Measurements from ENCODE around the gene USP21.

USP21 gene

GRCh38 chr1:161133220-161133740 is 26.0 kb upstream of the USP21 start:
- no peak for DNase-seq

DNA sequence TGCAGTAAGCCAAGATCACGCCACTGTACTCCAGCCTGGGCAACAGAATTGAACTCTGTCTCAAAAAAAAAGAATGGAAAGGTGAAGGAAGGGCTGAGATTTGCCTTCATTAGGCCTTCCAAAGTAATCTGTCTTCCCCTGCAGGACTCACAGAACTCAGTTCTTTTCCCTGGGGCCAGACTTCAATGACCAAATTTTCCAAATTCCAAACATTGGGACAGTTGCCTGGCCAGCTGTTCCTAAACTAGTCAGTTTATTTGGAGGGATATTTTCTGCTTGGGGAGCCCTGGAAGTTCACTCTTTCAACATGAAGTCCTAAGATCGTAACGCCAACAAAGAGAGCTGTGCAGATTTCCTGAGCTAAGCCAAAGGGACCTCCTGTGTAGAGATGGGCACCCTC is 21.4 kb upstream of the USP21 start:
- no peak for DNase-seq

GRCh38 chr1:161138431-161138830 is 20.9 kb upstream of the USP21 start:
- no peak for DNase-seq

DNA sequence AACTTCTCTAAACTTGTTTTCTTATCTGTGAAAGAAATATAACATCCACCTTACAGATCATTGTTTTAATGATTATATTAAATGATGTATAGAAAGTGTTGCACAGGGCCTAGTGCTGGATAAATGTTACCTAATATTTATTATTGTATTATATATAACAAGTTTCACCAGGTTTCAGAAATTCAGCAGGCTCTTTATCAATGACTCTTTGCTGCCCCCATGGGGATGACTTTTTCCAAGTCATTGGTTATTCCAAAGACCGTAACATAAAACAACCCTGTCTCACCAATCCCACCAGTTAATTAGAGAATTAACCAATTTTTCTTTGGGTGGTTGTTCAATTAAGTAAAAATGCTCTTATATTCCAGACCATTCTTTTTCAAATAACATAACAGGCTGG is 19.5 kb upstream of the USP21 start:
- DNase-seq = peak; percentile 35

DNA sequence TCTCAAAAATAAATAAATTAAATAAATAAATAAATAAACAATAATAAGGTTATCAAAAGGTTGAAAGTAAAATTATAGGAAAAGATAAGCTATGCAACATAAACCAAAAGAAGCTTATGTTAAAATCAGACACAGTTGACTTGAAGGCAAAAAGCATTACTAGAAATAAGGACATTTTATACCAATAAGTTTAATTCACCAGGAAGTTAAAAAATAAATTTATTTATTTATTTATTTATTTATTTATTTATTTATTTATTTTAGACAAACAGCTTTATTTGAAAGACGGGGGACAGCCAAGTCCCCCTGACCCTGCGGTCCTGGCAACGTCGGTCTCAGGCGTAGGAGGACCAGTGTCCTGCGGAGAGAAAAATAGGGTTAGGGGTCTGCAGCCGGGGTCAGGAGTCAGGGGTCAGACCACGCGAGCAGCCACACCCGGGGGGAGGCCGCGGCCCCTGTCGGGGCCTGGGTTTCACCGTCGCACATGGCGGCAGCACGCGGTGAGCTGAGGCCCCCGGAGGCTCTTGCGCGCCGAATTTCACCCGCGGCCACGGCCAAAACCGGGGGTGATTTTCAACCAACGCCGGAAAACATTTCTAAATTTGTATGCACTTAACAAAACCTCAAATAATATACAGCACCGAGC is 18.4 kb upstream of the USP21 start:
- no peak for DNase-seq

GRCh38 chr1:161145832-161146231 is 13.5 kb upstream of the USP21 start:
- no peak for DNase-seq

- no peak for DNase-seq
Observed at GRCh38 chr1:161153176-161153575, 6.1 kb upstream of the USP21 start.

- DNase-seq = peak; percentile 77
Observed at GRCh38 chr1:161153682-161154337, 5.5 kb upstream of the USP21 start, which contains the start of gene UFC1. UFC1 (plus strand) TSS chr1:161153978; CDS start chr1:161153998, 20 bp downstream.

DNA sequence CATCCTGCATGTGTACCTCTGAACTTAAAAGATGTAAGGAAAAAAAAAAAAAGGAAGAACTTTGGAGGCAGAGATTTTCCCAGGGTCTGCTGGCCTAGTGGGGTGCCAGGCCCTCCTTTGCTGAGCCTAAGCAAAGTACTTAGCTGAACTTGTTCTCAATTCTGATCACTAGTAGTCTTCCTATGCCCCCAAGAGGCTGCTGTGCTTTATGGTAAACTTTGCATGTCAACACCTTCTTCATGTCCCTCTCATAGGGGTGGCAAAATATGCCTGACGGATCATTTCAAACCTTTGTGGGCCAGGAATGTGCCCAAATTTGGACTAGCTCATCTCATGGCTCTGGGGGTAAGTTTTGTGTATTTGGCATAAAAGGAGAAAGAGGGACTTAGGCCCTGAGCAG is 1.4 kb upstream of the USP21 start:
- no peak for DNase-seq

DNA sequence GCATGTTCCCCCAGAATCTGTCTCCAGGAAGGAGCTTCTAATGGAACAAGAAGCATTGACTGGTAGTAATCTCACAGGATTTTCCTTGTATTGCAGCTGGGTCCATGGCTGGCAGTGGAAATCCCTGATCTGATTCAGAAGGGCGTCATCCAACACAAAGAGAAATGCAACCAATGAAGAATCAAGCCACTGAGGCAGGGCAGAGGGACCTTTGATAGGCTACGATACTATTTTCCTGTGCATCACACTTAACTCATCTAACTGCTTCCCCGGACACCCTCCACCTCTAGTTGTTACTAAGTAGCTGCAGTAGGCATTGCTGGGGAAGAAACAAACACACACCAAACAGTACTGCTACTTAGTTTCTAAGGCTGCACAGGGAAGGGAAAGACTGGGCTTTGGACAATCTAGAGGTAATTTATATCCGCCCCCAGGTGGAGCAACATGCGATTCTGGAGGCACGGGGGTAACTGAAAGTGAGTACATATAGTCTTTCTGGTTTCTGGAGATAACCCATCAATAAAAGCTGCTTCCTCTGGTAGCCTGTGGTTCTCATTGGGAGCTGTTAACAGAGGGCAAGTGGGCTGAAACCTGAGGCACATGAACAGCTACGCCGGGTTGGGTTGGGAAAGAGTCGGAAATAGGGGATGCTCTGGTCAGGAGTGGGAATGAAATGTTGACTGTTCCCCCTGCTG is 837 bp upstream of the USP21 start:
- DNase-seq = no peak

DNA sequence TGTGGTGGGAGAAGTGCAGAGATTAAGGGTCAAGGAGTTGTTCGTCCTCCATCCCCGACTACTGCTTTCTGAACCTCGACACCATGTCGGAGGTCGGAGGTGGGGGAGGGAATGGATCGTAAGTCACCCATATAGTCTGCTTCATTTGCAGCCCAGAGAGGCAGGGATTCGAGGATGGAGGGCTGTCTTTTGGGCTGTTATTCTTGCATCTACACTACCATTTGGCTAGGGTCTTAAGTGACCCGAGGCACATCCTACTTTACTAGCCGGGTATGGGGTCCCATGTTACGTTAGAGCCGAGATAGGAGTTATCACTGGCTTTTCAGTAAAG is 578 bp downstream of the USP21 start:
- DNase-seq = no peak

- no peak for DNase-seq
Observed at GRCh38 chr1:161160671-161161145, 1.4 kb downstream of the USP21 start.

- DNase-seq = no peak
Observed at GRCh38 chr1:161161652-161162051, 2.4 kb downstream of the USP21 start.

- no peak for DNase-seq
Observed at GRCh38 chr1:161162052-161162451, 2.8 kb downstream of the USP21 start.

GRCh38 chr1:161162806-161163205 is 3.5 kb downstream of the USP21 start:
- no peak for DNase-seq

DNA sequence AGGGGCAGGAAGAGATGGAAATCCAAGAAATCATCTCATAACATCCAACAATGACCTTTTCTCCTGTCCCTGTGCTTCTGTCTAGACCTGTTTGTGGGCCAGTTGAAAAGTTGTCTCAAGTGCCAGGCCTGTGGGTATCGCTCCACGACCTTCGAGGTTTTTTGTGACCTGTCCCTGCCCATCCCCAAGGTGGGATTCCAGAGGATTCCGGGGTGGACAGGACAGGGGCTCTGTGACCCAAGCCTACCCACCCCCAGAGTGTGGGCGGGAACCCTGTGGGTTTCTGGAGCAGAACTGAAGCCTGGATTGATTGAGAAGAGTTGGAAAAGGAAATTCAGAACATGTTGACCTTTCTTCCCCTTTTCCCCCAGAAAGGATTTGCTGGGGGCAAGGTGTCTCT is 4.5 kb downstream of the USP21 start:
- no peak for DNase-seq

GRCh38 chr1:161164901-161165610 is 5.8 kb downstream of the USP21 start:
- no peak for DNase-seq

DNA sequence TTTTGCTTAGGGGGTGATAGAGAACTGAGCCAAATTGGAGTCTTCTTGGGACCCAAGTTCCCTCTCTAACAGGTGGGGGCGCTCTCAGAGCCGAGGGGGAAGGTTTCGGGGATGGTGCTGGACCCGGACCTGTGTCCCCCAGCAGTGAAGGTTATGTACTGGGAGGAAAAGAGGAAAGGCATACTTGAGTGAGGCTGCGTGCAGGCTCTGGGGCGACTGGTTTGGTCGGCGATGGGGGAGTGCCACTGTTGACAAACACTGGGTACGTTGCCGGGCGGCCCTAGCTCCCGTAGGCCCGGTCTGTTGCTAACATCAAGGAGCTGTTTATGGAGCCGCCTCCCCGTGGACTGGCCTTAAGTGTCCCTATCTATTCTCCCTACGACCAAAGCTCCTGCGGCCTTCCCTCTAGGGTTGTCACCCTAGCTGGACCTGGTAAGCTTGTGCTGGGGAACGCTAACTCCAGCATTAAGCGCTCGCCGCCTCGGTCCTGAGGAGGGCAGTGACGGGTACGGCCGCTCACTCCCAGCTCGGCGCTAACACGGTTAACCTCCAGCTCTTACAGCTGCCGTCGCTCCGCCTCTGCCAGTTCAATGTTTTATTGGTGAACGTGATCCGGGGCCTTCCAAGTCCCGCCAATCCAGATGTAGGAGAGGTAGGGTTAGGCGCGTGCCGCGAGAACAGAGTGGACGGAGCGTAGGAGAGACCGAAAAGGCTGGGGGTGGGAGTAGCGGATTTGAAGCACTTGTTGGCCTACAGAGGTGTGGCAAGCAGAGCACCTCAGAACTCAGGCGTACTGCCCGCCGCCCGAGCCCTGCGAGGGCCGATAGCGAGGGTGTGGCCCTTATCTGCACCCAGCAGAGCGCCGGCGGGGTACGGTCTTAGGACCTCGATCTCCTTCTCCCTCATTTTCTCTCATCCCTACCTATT is 6.7 kb downstream of the USP21 start, which contains the start of gene PPOX:
Gene PPOX (plus strand): TSS at position 685 of the 927 bp plus-strand sequence. CDS start 422 bp downstream, outside the sequence.
- peak; percentile 92 for DNase-seq

DNA sequence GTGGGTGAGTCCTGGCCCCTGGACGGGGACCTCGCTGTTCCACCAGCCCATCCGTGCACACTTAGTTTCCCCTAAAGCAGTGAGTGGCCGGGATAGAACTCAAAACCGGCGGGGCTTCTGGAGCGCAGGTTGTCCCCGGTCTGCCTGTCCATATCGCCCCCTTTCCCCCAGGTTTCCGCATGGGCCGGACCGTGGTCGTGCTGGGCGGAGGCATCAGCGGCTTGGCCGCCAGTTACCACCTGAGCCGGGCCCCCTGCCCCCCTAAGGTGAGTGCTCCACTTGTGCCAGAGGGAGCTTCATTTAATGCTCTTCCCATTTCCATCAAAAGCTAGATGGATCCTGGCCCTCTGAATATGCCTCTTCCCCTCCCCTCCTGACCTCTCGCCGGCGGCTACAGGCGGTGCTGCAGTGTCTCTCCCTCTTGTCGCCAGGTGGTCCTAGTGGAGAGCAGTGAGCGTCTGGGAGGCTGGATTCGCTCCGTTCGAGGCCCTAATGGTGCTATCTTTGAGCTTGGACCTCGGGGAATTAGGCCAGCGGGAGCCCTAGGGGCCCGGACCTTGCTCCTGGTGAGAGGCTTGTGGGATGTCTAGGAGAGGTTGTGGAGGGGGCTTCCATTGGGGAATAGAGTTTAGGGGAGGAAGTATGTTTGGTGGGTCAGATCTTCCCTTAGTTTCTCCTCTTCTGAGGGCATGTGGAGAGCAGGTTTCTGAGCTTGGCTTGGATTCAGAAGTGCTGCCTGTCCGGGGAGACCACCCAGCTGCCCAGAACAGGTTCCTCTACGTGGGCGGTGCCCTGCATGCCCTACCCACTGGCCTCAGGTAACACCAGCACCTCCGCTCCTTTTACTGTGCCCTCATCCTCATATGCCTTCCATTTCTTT is 7.6 kb downstream of the USP21 start:
- no peak for DNase-seq

- DNase-seq = no peak
Observed at GRCh38 chr1:161168906-161169305, 9.6 kb downstream of the USP21 start.

GRCh38 chr1:161171191-161171590 is 11.9 kb downstream of the USP21 start:
- no peak for DNase-seq
